Stimulated activated CD4-positive, alpha-beta T cell treated with anti-CD3 and anti-CD28 coated beads, TNF-alpha, amount 100 ng/mL, for 4 hours (primary cell): ENCODE data around the gene ZNF646.
A peak's percentile ranks its signal among the peaks of the same experiment; 100 is the strongest.

Experiments used
- DNase-seq, 3 experiments: peaks; one replicate each; pipeline ENCODE4 v3.0.0-alpha.2; 2020; ENCODE audit warnings: low read depth in 3 of 3

ZNF646 gene, protein sequence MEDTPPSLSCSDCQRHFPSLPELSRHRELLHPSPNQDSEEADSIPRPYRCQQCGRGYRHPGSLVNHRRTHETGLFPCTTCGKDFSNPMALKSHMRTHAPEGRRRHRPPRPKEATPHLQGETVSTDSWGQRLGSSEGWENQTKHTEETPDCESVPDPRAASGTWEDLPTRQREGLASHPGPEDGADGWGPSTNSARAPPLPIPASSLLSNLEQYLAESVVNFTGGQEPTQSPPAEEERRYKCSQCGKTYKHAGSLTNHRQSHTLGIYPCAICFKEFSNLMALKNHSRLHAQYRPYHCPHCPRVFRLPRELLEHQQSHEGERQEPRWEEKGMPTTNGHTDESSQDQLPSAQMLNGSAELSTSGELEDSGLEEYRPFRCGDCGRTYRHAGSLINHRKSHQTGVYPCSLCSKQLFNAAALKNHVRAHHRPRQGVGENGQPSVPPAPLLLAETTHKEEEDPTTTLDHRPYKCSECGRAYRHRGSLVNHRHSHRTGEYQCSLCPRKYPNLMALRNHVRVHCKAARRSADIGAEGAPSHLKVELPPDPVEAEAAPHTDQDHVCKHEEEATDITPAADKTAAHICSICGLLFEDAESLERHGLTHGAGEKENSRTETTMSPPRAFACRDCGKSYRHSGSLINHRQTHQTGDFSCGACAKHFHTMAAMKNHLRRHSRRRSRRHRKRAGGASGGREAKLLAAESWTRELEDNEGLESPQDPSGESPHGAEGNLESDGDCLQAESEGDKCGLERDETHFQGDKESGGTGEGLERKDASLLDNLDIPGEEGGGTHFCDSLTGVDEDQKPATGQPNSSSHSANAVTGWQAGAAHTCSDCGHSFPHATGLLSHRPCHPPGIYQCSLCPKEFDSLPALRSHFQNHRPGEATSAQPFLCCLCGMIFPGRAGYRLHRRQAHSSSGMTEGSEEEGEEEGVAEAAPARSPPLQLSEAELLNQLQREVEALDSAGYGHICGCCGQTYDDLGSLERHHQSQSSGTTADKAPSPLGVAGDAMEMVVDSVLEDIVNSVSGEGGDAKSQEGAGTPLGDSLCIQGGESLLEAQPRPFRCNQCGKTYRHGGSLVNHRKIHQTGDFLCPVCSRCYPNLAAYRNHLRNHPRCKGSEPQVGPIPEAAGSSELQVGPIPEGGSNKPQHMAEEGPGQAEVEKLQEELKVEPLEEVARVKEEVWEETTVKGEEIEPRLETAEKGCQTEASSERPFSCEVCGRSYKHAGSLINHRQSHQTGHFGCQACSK (N-terminal part only)

DNA sequence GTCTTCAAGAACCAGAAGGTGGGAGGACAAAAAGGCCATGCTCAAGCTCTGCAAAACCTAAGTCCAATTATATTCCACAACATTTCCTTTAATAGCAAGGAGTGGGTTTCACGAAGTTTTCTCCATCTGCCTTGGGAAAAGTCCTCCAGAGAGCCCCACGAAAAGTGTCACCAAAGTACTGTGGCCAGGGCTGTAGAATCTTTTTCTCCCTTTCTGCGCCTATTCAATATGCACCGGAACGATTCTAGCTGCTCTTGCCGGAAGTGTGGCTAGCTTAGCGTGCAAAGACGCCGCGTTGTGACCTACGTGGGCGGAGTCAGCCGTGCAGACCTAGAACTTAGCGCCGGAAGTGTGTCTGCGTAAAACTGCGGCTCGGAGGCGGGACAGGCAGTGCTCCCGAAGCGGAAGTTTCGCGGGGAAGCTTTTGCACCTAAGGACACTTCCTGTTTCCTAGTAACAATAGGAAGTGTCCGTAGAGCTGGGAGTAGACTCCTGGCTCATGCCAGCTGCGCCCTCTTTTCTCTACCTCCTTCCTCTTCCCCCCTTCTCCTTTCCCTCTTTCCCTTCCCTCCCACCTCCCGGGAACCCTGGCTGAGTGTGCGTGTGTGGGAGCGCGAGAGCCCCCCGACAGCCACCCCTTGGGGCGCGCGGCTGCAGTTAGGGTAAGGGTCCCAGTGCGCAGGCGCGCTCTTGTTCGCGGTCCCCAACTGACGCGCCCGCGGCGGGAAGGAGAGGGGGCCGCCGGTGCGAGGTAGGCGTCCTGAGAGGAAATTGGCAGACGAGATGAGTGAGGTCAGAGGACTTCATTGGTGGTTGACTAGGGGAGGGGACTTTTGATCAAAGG is at the start of gene ZNF646, which contains the start of gene ZNF668:
Gene ZNF646 (plus strand): TSS at position 453 of the 844 bp plus-strand sequence. CDS start 1,903 bp downstream, outside the sequence.
Gene ZNF668 (minus strand): TSS at position 271 of the 844 bp plus-strand sequence. CDS start 9,781 bp downstream, outside the sequence.
- DNase-seq = peak; percentile 82 to 97 (median 96)

DNA sequence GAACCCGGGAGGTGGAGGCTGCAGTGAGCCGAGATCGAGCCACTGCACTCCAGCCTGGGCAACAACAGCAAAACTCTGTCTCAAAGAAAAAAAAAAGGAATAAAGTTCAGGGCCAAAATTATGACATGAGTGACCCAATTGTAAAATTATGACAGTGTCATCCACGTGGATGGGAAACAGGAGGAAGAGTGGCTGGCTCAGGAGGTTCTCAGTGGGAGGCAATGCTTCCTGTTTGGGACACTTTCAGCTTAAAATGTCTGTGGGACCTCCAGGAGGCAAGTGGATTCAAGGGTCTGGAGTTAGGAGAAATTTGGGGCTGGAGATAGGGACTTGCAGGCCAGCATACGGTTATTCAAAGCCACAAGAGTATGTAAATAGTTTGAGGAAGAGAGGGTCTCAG is 48.9 kb upstream of the ZNF646 start:
- DNase-seq = no peak

DNA sequence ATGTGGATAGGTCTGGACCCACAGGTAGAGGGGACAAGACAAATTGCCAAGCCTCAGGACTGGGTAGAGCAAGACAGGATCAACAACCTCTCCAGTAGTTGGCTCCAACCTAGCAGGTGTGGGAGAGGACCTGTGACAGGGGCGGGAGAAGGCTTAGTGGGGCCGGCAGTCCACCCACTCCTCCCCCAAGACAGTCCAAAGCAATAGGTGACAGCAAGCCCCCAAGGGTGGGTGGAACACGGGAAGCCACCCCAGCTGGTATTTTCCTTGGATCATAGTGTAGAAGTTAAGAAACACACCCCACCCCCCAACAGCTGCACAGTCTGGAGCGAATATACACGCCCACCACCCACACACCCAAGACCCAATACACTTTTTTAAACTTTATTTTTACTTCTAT is 45.0 kb upstream of the ZNF646 start:
- no peak for DNase-seq

DNA sequence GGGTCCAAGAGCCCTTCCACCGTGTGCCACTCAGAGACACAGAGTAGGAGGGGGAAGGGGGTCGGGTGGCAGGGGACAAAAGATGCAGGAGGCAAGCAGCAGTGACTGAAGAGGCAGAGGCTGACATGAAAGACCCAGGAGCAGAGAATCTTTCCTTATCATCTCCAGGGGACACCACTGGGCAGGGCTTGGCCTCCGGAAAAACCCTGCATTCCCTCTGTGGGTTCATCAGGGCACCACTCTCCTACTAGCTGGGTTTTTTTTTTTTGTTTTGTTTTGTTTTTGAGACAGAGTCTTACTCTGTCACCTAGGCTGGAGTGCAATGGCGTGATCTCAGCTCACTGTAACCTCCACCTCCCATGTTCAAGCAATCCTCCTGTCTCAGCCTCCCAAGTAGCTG is 42.9 kb upstream of the ZNF646 start:
- DNase-seq = no peak

DNA sequence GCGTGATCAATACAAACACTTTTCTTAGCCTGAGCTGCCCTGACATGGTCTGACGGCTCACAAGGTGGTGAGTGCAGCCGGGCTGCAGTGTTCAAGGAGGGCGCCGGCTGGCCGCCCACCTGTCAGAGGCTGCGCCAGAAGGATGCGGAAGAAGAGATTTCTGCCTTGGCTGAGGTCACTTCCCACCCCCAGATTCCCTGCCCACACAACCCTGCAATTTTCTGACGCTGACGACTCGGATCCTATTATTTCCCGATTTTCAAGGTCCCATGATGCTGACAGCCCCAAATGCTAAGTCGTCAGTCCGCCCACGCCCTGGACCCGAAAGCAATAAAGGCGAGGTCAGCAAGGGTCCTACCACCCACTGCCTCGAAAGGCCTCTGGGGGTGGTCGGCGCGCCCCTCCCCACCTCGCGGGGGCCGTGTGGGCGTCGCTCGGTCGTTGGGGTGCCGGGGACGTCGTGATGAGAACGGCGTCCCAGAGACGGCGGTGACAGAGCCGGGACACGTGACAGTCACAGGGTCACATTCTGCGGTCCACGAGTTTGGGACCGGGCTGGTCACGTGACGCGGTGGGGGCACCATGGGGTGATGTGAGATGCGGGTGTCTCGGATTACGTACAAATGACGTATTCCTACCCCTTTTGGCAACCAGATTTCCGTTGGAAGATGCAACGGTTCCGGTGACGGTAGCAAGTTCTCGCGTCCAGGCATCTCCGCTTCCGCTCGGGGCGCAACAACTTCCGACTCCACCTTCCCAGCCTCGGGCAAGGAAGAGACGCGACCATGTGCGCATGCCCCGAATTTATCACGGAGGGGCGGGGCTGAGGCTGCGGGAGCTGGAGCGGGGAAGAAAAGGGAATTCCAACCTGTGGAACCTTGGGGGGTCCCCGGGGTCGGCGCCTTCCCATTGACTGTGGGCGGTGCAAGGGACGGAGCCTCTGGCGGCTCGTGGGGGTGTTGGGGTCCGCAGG is 41.2 kb upstream of the ZNF646 start, which contains the start of gene STX4:
Gene STX4 (plus strand): TSS at position 823 of the 973 bp plus-strand sequence. CDS start 248 bp downstream, outside the sequence.
- DNase-seq = peak; percentile 93 to 96 (median 94)

DNA sequence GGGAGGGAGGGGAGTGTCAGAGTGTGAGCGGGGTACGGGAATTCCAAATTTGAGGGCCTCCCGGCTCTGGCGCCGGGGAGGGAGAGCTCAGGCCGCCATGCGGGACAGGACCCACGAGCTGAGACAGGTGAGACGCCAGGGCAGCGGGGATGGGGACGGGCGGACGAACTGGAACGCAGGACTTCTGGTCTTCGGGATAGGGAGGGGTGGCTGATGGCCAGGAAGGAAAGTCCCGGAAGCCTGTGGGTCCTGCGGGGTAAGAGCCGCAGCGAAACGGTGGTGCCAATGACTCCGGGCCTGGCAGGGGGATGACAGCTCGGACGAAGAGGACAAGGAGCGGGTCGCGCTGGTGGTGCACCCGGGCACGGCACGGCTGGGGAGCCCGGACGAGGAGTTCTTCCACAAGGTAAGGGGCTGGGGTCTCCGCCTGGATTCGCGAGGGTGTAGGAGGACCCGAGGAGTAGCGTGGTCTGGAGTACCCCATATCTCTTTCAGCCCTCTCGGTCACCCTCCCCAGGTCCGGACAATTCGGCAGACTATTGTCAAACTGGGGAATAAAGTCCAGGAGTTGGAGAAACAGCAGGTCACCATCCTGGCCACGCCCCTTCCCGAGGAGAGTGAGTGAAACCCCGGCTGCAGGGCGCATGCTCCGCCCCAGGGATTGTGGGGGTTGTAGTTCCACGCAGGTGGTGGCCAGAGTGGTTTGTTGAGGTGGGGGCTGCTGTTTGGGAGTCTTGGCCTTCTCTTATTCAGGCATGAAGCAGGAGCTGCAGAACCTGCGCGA is 40.3 kb upstream of the ZNF646 start:
- DNase-seq = peak; percentile 71 to 79 (median 78)

DNA sequence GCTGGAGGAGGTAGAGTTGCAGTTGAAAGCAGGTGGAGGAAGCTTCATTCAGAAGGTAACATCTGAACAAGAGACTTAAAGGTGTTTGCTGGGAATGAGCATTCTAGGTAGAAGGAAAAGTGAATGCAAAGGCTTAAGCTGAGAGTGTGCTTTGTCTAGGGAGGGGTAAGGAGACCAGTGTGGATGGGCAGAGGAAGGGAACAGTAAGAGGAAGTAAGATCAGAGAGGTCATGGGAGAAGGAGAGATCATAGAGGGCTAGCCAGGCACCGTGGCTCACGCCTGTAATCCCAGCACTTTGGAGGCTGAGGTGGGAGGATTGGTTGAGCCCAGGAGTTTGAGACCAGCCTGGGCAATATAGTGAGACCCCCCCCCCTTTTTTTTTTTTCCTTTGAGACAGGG is 37.5 kb upstream of the ZNF646 start:
- DNase-seq = no peak

DNA sequence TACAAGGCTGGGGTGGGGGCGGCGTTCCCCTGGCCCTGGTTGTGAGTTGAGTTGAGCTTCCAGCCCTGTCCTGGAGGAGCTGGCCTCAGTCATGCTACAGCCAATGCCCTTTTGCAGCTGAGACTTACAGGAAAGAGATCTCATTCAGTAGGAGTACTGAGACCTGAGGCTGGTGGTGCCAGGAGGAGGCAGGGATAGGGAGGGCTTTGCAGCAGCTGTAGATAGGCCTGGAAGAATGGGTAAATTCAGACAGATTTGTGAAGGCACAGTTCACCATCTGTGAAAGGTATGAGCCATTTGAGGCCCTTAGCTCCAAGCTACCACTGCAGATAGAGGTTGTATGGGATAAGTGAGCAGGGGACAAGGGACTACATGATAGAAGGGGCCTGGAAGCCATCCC is 35.2 kb upstream of the ZNF646 start:
- no peak for DNase-seq

DNA sequence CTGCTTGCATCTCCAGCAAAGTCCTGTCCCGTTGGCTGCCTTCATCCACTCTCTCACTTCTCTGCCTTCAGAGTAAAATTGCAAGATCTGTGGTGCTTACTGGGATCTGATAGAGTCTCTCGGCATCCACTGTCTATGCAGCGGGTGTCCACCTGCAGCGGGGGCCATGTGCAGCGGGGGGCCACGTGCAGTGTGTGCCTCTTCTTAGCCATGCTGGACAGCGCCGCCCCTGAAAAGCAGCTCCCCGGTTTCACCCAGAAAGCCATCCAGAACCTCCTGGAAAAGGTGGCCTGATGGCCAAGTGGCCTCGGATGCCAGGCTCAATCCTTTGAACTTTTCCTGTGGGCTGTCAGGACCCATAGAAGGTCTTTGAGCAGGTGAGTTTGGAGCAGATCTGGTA is 31.4 kb upstream of the ZNF646 start:
- no peak for DNase-seq

DNA sequence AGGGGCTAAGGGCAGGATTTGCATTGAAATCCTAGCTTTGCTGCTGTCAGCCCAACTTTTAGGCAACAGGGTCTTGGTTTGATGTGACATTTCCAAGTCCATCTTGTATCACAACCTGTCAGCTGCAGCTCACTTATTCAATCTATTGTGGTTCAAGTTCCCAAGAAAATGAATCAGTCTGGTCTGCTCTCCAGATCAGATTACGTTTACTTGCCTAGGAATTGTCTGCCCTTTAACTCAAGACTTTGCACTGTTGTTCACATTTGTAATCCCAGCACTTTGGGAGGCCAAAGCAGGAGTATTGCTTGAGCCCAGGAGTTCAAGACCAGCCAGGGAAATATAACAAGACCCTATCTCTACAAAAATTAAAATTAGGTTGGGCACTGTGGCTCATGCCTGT is 30.9 kb upstream of the ZNF646 start:
- DNase-seq = no peak

DNA sequence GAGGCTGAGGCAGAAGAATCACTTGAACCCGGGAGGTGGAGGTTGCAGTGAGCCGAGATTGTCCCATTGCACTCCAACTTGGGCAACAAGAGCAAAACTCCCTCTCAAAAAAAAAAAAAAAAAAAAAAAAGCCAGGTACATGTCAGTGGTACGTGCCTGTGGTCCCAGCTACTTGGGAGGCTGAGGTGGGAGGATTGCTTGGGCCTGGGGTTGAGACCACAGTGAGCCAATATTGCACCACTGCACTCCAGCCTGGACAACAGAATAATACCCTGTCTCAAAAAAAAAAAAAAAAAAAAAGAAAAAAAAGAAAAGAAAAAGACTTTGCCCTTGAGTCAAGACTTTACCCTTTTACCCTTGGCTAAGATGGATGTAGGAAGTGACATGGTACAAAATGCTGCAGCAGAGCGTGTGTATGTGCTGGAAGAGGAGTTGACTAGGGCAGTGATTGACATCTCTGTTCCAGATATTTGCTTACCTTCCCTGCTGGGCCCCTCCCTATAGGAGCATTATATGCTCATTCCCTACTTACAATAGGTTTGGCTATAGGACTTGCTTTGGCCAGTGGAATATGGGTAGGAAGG is 30.2 kb upstream of the ZNF646 start:
- no peak for DNase-seq

DNA sequence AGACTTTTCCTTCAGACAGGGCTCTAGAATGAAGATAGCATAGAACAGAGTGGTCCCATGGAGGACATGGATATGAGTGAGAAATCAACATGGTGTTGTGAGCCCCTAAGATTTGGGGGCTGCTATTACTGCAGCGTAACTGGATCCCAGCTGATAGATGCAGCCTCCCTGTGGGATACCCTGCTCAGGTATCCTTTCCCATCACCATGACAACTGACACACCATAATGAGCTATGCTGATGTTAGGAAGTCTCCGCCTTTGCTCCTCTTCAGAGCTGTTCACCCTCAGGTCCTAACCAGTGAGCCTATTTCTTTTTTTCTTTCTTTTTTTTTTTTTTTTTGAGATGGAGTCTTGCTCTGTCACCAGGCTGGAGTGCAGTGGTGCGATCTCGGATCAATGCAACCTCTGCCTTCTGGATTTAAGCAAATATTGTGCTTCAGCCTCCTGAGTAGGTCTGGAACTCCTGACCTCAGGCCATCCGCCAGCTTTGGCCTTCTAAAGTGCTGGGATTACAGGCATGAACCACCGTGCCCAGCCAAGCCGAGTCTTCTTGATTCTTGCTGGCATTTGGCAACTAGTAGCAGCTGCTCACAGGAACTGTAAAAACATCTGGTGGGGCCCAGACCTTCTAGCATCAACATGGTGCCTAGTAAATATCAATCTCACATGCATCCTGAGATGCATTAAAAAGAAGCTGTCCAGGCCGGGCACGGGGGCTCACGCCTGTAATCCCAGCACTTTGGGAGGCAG is 23.8 kb upstream of the ZNF646 start:
- DNase-seq = no peak

DNA sequence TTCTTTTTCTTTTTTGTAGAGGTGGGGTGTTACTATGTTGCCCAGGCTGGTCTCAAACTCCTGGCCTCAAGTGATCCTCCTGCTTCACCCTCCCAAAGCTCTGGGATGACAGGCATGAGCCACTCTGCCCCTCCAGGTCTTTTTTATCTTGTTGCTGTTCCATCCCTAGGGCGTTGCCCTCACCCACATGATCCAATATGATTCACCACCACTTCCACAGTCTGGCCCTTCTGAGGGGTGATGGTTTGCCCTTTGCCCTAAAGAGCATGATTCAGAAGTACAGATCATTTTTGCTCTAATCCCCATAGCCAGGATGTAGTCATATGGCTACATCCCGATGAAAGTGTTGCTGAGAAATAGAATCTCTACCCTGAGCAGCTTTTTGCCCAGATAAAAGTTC is 22.1 kb upstream of the ZNF646 start:
- DNase-seq = no peak

DNA sequence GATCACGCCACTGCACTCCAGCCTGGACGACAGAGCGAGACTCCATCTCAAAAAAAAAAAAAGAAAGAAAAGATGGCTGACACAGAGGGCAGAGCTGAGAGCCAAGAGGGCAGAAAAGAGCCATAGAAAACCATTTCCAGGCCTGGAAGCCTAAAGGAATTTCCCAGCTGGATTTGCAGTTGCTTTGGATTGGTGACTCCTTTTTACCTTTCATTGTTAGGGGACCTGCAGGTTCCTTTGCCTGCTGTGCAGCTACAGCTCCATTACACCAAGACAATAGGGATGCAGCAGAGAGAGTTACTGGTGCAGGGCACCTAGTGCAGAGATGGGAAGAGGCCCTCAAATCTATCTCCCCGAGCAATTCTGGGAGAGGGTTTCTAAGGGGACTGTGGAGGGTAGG is 18.6 kb upstream of the ZNF646 start:
- no peak for DNase-seq

DNA sequence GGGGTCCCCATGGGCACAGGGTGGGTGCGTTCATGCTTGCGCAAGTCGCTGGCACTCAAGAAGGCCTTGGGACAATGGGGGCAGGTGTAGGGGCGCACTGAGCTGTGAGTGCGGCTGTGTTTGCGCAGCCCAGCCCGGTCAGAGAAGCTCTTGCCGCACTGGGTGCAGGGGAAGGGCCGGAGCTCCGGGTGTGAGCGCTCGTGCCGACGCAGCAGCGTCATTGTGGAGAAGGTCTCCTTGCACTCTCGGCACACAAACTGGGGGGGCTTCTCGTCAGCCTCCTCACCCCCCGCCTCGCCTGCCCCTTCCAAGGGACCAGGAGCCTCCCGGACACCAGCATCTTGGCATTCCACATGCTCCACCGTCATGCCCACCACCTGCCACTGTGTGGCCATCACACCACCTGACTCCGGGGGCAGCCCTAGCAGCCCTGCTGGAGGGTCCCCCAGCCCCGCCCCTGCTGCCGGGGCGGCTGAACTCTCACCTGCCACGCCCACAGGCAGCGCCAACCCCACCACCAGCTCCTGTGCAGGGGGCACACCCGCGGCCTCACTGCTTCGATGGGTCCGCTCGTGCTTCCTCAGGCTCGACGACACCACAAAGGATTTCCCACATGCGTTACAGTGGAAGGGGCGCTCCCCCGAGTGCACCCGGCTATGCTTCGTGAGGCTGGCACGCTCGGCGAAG is 13.0 kb upstream of the ZNF646 start:
- no peak for DNase-seq

DNA sequence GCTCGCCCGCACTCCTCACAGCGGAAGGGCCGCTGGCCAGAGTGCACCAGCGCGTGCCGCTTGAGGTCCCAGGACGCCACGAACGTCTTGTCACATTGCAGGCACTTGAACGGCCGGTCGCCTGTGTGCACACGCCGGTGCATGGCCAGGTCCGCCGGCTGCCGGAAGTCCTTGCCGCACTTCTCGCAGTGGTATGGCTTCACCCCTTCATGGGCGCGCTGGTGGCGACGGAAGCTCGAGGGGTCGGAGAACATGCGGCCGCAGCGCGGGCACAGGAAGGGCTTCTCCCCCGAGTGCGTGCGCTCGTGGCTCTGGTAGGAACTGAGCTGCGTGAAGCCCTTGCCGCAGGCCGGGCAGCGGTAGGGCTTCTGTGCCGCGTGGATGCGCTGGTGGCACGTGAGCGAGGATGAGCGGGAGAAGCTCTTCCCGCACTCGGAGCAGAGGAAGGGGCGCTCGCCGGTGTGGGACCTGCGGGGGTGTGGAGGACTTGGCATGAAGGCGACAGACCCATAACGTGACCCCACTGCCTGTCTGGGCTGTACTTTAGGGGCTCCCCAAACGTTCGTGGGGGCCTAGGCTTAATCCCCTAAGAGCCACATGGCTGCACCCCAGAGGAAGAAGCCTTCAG is 12.3 kb upstream of the ZNF646 start:
- DNase-seq = no peak

DNA sequence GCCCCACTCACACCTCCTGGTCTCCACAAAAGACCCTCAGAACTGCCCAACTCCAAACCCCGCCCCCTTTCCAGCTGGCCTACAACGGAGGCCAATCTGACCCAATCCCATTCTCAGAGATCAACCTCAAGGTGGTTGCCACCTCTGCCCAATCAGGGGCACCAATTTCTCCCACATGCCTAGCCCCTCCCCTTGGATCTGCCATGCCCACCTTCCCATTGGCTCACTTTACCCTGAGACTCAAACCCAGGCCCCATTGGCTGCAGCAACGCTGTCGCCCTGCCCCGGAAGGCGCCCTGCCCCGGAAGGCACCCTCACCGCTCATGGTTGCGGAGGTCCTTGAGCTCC is 10.8 kb upstream of the ZNF646 start:
- DNase-seq = no peak
